ENCODE data around the gene GTF3C1.

DNA sequence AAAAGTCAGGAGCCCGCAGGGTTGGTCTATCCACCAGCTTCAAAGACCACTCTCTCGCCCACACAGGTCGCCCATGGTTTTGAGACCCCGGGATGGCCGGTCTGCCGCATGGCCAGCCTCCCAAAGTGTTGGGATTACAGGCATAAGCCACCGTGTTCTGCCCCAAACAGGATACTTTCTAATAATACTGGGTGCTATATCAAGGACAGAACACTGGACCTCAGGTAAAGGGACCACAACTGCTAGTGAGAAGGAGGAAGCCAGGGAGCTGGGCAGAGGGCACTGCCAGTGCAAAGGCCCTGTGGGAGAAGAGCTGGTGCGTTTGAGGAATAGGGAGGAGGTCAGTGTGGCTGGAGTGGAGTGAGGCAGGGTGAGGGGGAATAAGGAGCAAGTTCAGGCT, 113.6 kb downstream of the GTF3C1 start:
- TF ChIP-seq EZH2phosphoT487 (IDR thresholded peaks at IDR 0.05; ENCODE audit: insufficient read depth, low read depth): no peak
- TF ChIP-seq EZH2 (IDR thresholded peaks at IDR 0.05; ENCODE audit: insufficient read depth, poor library complexity, severe bottlenecking): no peak
